HepG2 (cell line): ENCODE measurements around the gene TXNRD2. TPM values are rescaled to one million over a fixed set of nuclear protein-coding genes. Genes with fewer than 3 reads are reported as not detected.
A peak's percentile ranks its signal among the peaks of the same experiment; 100 is the strongest.

ENCODE experiments used
- DPF2 ChIP-seq: sonication (generic); formaldehyde crosslinking; IDR thresholded peaks from 2 replicates; pipeline ENCODE4 v1.4.0; 2020; ENCODE audit warnings: mild to moderate bottlenecking, low read depth, missing genetic modification reagents, borderline replicate concordance
- FLYWCH1 ChIP-seq: sonication (generic); formaldehyde crosslinking; IDR thresholded peaks from 2 replicates; pipeline ENCODE4 v1.8.1; 2023; ENCODE audit warnings: mild to moderate bottlenecking, missing genetic modification reagents
- FOXK1 ChIP-seq: sonication (generic); formaldehyde crosslinking; IDR thresholded peaks from 2 replicates; pipeline ENCODE4 v1.4.0; 2020; ENCODE audit warnings: low read depth, missing genetic modification reagents, borderline replicate concordance
- GABPA ChIP-seq, 2 experiments: IDR thresholded peaks; 2 replicates each; pipeline ENCODE4 v1.6.1; 2011 to 2016; ENCODE audit warnings: low read depth in 2 of 2, low read length in 1 of 2, missing biosample characterization in 1 of 2, missing genetic modification characterization in 1 of 2
- HNRNPH1 ChIP-seq: fragments of 200-400 bp; formaldehyde crosslinking; optimal IDR thresholded peaks from 2 replicates; pipeline ENCODE3; 2017; ENCODE audit warnings: mild to moderate bottlenecking, low read depth, low read length
- KDM1A ChIP-seq: IDR thresholded peaks from 2 replicates; pipeline ENCODE4 v1.6.1; 2016; ENCODE audit warnings: missing compliant biosample characterization
- NONO ChIP-seq, 2 experiments: fragments of 450-650 bp in 1 of 2; sonication (generic) in 1 of 2; formaldehyde crosslinking in 1 of 2; IDR thresholded peaks in 1 of 2; conservative IDR thresholded peaks in 1 of 2; 2 replicates each; pipeline versions ENCODE4 v1.6.1 to v1.8.0; 2017 to 2022; ENCODE audit warnings: mild to moderate bottlenecking in 1 of 2, missing genetic modification reagents in 1 of 2, moderate library complexity in 1 of 2
- NRL ChIP-seq: sonication (generic); formaldehyde crosslinking; IDR thresholded peaks from 2 replicates; pipeline ENCODE4 v1.5.0; 2020; ENCODE audit warnings: missing genetic modification reagents, mild to moderate bottlenecking, moderate library complexity, borderline replicate concordance
- RXRA ChIP-seq: sonication (generic); formaldehyde crosslinking; IDR thresholded peaks from 2 replicates; pipeline ENCODE4 v1.5.1; 2020; ENCODE audit warnings: missing genetic modification reagents
- ZSCAN20 ChIP-seq: sonication (generic); formaldehyde crosslinking; IDR thresholded peaks from 2 replicates; pipeline ENCODE4 v1.4.0; 2020; ENCODE audit warnings: missing genetic modification reagents, mild to moderate bottlenecking, borderline replicate concordance
- polyA plus RNA-seq, 8 experiments: library from polyadenylated mRNA; depleted of rRNA in 3 of 8; stranded (reverse) in 7 of 8; unstranded in 1 of 8; fragments of >200 nt; fragmentation: Illumina TruSeq in 4 of 8; extraction: Trizol in 4 of 8; gene quantifications; 2 replicates each; pipeline versions ENCODE4 v1.2.1 to v1.2.3, GENCODE V29; 2011 to 2016; ENCODE audit warnings: low read depth in 4 of 8, missing spikeins in 1 of 8, mixed read lengths in 1 of 8; ENCODE audit not compliant: insufficient read depth in 1 of 8
- total RNA-seq, 5 experiments: library from RNA; depleted of rRNA; stranded (reverse); fragments of >200 nt; fragmentation: Illumina TruSeq; extraction: Trizol; gene quantifications; 2 replicates each; pipeline ENCODE4 v1.2.3, GENCODE V29; 2016; ENCODE audit warnings: low read depth in 1 of 5
- TF ChIP-seq, protein P1 (sequence below): sonication (generic); formaldehyde crosslinking; IDR thresholded peaks from 2 replicates; pipeline ENCODE4 v1.4.0; 2020; ENCODE audit warnings: missing genetic modification reagents
- TF ChIP-seq, protein P2 (sequence below): sonication (generic); formaldehyde crosslinking; IDR thresholded peaks from 2 replicates; pipeline ENCODE4; 2020; ENCODE audit warnings: missing genetic modification reagents, mild to moderate bottlenecking, borderline replicate concordance
- TF ChIP-seq, protein P3 (sequence below): sonication (generic); formaldehyde crosslinking; IDR thresholded peaks from 2 replicates; pipeline ENCODE4 v1.5.1; 2020; ENCODE audit warnings: mild to moderate bottlenecking, missing genetic modification reagents, borderline replicate concordance
- TF ChIP-seq, protein P4 (sequence below): sonication (generic); formaldehyde crosslinking; IDR thresholded peaks from 2 replicates; pipeline ENCODE4 v1.5.0; 2020; ENCODE audit warnings: mild to moderate bottlenecking, missing genetic modification reagents, moderate library complexity
- TF ChIP-seq, protein P5 (sequence below): sonication (generic); formaldehyde crosslinking; IDR thresholded peaks from 2 replicates; pipeline ENCODE4 v1.4.0; 2020; ENCODE audit warnings: mild to moderate bottlenecking, missing genetic modification reagents

TXNRD2 gene
- total and polyA plus RNA-seq, 2 of the 13 experiments (the other 11 are each of a cell fraction or from before 2014, with no cell fraction given) = 17.5 to 18.6 TPM

DNA sequence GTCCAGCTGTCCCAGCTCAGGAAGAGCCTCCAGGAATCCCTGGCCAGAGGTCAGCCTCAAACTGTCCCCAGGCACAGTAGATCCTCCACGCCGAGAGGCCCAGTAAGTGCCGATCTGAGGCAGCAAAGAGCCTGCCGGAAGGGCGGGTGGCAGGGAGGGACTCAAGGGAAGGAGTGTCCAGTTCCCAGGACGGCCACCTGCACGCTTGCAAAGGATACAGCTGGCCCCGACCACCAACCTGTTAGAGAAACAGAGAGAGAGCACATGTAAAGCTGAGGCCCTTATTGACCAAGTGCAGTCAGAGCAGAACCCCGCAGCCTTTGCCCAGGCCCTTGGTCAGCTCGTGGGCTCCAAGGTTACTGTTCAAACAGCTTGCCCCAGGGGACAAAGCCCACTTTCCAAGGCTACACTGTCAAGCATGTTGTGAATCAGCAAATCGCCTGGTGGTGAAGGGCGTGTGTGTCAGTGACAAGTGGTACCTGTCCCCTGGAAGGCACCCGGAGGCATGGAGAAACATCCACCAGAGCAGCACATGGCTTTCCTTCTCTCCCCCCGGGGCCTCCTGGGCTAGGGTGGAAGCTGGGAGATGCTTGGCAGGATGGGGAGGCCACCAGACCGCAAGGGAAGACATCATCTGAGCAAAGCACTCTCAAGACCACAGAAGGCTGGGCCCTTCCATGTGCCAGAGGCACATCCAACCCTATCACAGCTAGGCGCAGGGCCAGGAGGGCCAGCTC lies 42.6 kb downstream of the TXNRD2 start (continued):
- TF ChIP-seq, protein P1, sequence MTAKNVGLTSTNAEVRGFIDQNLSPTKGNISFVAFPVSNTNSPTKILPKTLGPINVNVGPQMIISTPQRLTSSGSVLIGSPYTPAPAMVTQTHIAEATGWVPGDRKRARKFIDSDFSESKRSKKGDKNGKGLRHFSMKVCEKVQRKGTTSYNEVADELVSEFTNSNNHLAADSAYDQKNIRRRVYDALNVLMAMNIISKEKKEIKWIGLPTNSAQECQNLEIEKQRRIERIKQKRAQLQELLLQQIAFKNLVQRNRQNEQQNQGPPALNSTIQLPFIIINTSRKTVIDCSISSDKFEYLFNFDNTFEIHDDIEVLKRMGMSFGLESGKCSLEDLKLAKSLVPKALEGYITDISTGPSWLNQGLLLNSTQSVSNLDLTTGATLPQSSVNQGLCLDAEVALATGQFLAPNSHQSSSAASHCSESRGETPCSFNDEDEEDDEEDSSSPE (CRISPR knock-in tag) = peak; percentile 12; the same call in 1 of the 2 replicates
- no peak; the same call in 1 of the 2 replicates for TF ChIP-seq FOXK1 (CRISPR knock-in tag)
- TF ChIP-seq FLYWCH1 (CRISPR knock-in tag) = no peak
- no peak for TF ChIP-seq NONO (IDR thresholded peaks at IDR 0.05)
- peak; percentile 88 for TF ChIP-seq NONO (CRISPR knock-in tag; conservative IDR thresholded peaks at IDR 0.05)
- no peak for TF ChIP-seq HNRNPH1
- TF ChIP-seq, protein P2, sequence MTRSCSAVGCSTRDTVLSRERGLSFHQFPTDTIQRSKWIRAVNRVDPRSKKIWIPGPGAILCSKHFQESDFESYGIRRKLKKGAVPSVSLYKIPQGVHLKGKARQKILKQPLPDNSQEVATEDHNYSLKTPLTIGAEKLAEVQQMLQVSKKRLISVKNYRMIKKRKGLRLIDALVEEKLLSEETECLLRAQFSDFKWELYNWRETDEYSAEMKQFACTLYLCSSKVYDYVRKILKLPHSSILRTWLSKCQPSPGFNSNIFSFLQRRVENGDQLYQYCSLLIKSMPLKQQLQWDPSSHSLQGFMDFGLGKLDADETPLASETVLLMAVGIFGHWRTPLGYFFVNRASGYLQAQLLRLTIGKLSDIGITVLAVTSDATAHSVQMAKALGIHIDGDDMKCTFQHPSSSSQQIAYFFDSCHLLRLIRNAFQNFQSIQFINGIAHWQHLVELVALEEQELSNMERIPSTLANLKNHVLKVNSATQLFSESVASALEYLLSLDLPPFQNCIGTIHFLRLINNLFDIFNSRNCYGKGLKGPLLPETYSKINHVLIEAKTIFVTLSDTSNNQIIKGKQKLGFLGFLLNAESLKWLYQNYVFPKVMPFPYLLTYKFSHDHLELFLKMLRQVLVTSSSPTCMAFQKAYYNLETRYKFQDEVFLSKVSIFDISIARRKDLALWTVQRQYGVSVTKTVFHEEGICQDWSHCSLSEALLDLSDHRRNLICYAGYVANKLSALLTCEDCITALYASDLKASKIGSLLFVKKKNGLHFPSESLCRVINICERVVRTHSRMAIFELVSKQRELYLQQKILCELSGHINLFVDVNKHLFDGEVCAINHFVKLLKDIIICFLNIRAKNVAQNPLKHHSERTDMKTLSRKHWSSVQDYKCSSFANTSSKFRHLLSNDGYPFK = 0 out of 2 replicates have a peak, but pooled peaks have one; percentile 9
- TF ChIP-seq, protein P3, sequence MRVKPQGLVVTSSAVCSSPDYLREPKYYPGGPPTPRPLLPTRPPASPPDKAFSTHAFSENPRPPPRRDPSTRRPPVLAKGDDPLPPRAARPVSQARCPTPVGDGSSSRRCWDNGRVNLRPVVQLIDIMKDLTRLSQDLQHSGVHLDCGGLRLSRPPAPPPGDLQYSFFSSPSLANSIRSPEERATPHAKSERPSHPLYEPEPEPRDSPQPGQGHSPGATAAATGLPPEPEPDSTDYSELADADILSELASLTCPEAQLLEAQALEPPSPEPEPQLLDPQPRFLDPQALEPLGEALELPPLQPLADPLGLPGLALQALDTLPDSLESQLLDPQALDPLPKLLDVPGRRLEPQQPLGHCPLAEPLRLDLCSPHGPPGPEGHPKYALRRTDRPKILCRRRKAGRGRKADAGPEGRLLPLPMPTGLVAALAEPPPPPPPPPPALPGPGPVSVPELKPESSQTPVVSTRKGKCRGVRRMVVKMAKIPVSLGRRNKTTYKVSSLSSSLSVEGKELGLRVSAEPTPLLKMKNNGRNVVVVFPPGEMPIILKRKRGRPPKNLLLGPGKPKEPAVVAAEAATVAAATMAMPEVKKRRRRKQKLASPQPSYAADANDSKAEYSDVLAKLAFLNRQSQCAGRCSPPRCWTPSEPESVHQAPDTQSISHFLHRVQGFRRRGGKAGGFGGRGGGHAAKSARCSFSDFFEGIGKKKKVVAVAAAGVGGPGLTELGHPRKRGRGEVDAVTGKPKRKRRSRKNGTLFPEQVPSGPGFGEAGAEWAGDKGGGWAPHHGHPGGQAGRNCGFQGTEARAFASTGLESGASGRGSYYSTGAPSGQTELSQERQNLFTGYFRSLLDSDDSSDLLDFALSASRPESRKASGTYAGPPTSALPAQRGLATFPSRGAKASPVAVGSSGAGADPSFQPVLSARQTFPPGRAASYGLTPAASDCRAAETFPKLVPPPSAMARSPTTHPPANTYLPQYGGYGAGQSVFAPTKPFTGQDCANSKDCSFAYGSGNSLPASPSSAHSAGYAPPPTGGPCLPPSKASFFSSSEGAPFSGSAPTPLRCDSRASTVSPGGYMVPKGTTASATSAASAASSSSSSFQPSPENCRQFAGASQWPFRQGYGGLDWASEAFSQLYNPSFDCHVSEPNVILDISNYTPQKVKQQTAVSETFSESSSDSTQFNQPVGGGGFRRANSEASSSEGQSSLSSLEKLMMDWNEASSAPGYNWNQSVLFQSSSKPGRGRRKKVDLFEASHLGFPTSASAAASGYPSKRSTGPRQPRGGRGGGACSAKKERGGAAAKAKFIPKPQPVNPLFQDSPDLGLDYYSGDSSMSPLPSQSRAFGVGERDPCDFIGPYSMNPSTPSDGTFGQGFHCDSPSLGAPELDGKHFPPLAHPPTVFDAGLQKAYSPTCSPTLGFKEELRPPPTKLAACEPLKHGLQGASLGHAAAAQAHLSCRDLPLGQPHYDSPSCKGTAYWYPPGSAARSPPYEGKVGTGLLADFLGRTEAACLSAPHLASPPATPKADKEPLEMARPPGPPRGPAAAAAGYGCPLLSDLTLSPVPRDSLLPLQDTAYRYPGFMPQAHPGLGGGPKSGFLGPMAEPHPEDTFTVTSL (CRISPR knock-in tag) = peak; percentile 80
- TF ChIP-seq KDM1A (CRISPR knock-in tag) = no peak
- TF ChIP-seq ZSCAN20 = no peak
- peak; percentile 72 for TF ChIP-seq NRL (CRISPR knock-in tag)
- TF ChIP-seq, protein P4, sequence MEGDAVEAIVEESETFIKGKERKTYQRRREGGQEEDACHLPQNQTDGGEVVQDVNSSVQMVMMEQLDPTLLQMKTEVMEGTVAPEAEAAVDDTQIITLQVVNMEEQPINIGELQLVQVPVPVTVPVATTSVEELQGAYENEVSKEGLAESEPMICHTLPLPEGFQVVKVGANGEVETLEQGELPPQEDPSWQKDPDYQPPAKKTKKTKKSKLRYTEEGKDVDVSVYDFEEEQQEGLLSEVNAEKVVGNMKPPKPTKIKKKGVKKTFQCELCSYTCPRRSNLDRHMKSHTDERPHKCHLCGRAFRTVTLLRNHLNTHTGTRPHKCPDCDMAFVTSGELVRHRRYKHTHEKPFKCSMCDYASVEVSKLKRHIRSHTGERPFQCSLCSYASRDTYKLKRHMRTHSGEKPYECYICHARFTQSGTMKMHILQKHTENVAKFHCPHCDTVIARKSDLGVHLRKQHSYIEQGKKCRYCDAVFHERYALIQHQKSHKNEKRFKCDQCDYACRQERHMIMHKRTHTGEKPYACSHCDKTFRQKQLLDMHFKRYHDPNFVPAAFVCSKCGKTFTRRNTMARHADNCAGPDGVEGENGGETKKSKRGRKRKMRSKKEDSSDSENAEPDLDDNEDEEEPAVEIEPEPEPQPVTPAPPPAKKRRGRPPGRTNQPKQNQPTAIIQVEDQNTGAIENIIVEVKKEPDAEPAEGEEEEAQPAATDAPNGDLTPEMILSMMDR (CRISPR knock-in tag) = peak; percentile 20
- TF ChIP-seq, protein P5, sequence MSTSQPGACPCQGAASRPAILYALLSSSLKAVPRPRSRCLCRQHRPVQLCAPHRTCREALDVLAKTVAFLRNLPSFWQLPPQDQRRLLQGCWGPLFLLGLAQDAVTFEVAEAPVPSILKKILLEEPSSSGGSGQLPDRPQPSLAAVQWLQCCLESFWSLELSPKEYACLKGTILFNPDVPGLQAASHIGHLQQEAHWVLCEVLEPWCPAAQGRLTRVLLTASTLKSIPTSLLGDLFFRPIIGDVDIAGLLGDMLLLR = no peak
- no peak for TF ChIP-seq GABPA (IDR thresholded peaks at IDR 0.05; ENCODE audit: low read depth, low read length)
- 0 out of 2 replicates have a peak, but pooled peaks have one; percentile 31 for TF ChIP-seq GABPA (CRISPR knock-in tag; IDR thresholded peaks at IDR 0.05; ENCODE audit: low read depth)
- TF ChIP-seq DPF2 = peak; percentile 64; the same call in 1 of the 2 replicates
- TF ChIP-seq RXRA (CRISPR knock-in tag) = peak; percentile 57
